Fibroblast of the aortic adventitia (primary cell): ENCODE results near the gene ARHGEF1. TPM values are rescaled to one million over a fixed set of nuclear protein-coding genes. Genes with fewer than 3 reads are reported as not detected.
A peak's percentile ranks its signal among the peaks of the same experiment; 100 is the strongest.

ENCODE experiments used
- DNase-seq: peaks from one replicate; pipeline ENCODE4 v3.0.0-alpha.2; 2010; ENCODE audit warnings: low read depth
- H3K4me3 ChIP-seq: 2 replicates; pipeline ENCODE4 v1.5.1; 2011; ENCODE audit warnings: low read depth, mild to moderate bottlenecking, control low read depth, low read length, moderate library complexity
- total RNA-seq: library from RNA; depleted of rRNA; stranded (reverse); fragments of >200 nt; gene quantifications from 2 replicates; pipeline ENCODE4 v1.2.3, GENCODE V29; 2012; ENCODE audit warnings: low replicate concordance
- TF ChIP-seq, protein P1 (sequence below): IDR thresholded peaks from 2 replicates; pipeline ENCODE4 v1.5.1; 2011; ENCODE audit warnings: mild to moderate bottlenecking, low read length, control low read depth, inconsistent platforms; ENCODE audit not compliant: insufficient read depth

Gene ARHGEF1
- total RNA-seq, 1 donor: 26.8 TPM

DNA sequence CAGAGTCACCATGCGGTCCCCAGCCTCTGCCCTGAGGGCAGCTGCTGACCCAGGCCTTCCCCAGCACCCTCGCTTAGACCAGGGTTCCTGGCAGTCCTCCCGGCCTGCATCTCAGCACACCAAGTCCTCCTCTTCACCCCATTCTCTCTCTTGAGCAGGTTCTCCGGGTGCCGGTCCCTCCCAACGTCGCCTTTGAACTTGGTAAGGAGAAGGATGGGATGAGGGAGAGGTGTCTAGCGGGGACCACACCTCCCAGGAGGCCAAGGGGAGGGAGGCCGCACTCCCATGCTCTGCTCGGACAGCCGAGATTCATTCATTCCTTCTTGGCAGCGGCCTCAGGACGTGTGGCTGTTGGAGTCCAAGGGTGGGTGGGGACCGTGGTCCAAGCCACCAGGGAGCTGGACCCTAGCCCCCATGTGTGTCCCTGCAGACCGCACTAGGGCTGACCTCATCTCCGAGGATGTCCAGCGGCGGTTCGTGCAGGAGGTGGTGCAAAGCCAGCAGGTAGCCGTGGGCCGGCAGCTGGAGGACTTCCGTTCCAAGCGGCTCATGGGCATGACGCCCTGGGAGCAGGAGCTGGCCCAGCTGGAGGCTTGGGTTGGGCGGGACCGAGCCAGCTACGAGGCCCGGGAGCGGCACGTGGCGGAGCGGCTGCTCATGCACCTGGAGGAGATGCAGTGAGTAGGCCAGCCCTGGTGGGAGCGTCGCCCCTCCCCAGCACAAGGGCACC, 9.4 kb downstream of the ARHGEF1 start:
- no peak for DNase-seq
- TF ChIP-seq, protein P1, sequence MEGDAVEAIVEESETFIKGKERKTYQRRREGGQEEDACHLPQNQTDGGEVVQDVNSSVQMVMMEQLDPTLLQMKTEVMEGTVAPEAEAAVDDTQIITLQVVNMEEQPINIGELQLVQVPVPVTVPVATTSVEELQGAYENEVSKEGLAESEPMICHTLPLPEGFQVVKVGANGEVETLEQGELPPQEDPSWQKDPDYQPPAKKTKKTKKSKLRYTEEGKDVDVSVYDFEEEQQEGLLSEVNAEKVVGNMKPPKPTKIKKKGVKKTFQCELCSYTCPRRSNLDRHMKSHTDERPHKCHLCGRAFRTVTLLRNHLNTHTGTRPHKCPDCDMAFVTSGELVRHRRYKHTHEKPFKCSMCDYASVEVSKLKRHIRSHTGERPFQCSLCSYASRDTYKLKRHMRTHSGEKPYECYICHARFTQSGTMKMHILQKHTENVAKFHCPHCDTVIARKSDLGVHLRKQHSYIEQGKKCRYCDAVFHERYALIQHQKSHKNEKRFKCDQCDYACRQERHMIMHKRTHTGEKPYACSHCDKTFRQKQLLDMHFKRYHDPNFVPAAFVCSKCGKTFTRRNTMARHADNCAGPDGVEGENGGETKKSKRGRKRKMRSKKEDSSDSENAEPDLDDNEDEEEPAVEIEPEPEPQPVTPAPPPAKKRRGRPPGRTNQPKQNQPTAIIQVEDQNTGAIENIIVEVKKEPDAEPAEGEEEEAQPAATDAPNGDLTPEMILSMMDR: no peak
- H3K4me3 ChIP-seq: no peak overlapping the region

GRCh38 chr19:41893899-41894298, 10.9 kb downstream of the ARHGEF1 start:
- TF ChIP-seq, protein P1: no peak
- DNase-seq: no peak
- no peak overlapping the region for H3K4me3 ChIP-seq

- TF ChIP-seq, protein P1: no peak
These were observed 11.4 kb downstream of the ARHGEF1 start for GRCh38 chr19:41894350-41894749.

GRCh38 chr19:41895745-41896580, 13.0 kb downstream of the ARHGEF1 start:
- no peak for DNase-seq
- TF ChIP-seq, protein P1: peak; percentile 9
- no peak overlapping the region for H3K4me3 ChIP-seq

More at GRCh38 chr19:41894350-41894749, 11.4 kb downstream of the ARHGEF1 start:
- no peak for DNase-seq
- no peak overlapping the region for H3K4me3 ChIP-seq

GRCh38 chr19:41896581-41896942, 13.6 kb downstream of the ARHGEF1 start:
- no peak for DNase-seq
- H3K4me3 ChIP-seq: no peak overlapping the region
- TF ChIP-seq, protein P1: no peak

DNA sequence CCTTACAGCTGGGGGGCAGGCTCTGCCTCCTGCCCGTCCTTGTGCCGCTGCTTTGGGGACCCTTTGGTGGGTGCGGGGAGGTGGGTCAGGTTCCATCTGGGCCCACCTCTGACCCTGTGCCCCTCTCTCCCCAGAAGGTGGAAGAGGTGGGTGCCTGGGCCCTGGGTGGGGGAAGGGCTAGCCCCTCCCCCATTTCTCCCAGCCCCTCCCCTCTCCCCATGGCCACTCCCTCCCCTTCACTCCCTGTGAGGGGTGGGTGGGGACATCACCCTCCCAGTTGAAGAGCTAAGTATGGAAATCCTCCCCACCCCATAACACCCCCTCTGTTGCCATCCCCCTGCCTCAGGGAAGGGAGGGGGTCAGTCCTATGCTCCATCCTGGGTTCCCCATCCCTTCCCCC, 14.2 kb downstream of the ARHGEF1 start:
- DNase-seq: no peak
- H3K4me3 ChIP-seq: no peak overlapping the region
- TF ChIP-seq, protein P1: no peak
